ENCODE results near the gene CDCA4. TPM values are rescaled to one million over a fixed set of nuclear protein-coding genes. Genes with fewer than 3 reads are reported as not detected.

CDCA4 gene
- total and polyA plus RNA-seq, 10 of the 15 experiments (the other 5 are each of a cell fraction or from before 2014, with no cell fraction given) = 10.4 to 64.0 (median 52.1) TPM

DNA sequence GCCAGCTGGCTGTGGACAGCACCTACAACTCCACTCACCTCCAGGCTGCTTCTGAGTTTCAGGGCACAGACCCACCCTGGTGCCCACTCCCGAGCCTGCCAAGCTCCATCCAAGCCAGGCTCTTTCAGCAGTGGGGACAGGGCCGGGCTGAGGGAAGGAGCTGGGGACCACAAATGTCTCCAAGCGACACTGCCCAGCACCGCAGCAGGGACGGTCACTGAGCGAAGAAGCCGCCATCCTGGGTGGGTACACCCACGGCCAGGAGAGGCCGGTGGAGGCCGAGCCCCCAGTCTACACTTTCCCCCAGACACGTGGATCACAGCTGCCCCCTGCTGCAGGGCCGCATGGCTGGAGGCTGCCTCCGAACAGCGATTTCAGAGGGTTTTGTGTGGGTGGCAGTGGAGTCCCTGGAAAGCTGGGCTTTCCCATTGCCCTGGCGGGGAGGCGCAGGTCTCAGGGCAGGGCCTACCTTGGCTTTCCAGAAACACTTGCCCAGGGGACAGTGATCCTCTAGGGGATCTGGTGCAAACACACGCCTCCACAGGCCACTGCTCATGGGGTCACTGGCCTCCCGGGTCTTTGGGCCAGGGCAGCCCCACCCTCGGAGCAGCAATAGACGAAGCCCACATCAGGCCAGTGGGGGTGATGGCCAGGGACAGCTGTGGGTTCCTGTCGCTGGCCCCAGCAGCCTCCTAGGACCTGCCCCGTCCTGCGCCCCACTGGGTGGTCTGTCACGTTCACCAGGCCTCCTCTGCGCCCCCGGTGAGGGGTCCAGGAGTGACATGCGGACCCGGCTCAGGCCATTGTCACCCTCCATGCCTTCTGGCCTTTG, 45.6 kb upstream of the CDCA4 start:
- ATAC-seq (peak; percentile 1), FAIRE-seq (no peak), DNase-seq (ENCODE audit: low read depth, low spot score) (no peak)
- CTCF ChIA-PET = interaction anchor here (0.7 to 11.9 kb wide), 9 partner anchors 8 to 91 kb away, joined by 3 to 114 read pairs (median 6); partner anchors contain the start of gene CDCA4
- peak overlapping the region; percentile 84 for H3K9ac ChIP-seq (ENCODE audit: control insufficient read depth, insufficient read depth, low read length)
- 24% methylated on average over 28 of the region's 28 CpGs for WGBS (ENCODE audit: insufficient coverage, insufficient replicate concordance, low lambda C conversion rate, missing lambda C conversion rate)
- intact Hi-C loops (cut with micrococcal nuclease; ENCODE audit: unreplicated experiment) = loop anchor here (5.0 to 10.0 kb wide), 2 partner anchors 44 to 418 kb away; partner anchors contain the start of genes CDCA4 and CRIP1
- peak overlapping the region; percentile 59 for H3K4me3 ChIP-seq
- H2AFZ ChIP-seq (ENCODE audit: control insufficient read depth, low read depth, low read length) = peak overlapping the region; percentile 45
- SMC1A ChIA-PET (ENCODE audit: uncharacterized antibody, unreplicated experiment) = interaction anchor here (1.0 to 7.8 kb wide), 8 partner anchors 7 to 41 kb away, joined by 3 to 47 read pairs (median 4); no protein-coding TSS in a partner anchor
- in situ Hi-C loops (cut with MboI) = no loop called here
- H3K4me1 ChIP-seq (ENCODE audit: control insufficient read depth, insufficient read depth, low read length) = peaks cover 67% of the 10 kb centered on the region
- H3K36me3 ChIP-seq (ENCODE audit: control insufficient read depth in 2 of 2, insufficient read depth in 2 of 2, low read length in 1 of 2) = no peaks in the 10 kb centered on the region
- peak overlapping the region; percentile 93 for H3K27ac ChIP-seq (ENCODE audit: control insufficient read depth, insufficient read depth)
- peaks cover 58% of the 10 kb centered on the region for H3K79me2 ChIP-seq (ENCODE audit: control insufficient read depth, insufficient read depth, low read length)
- no TSS peak for BruUV-seq (replicated peaks)
- RAD21 ChIA-PET (ENCODE audit: unreplicated experiment) = interaction anchor here (0.7 to 5.3 kb wide), 10 partner anchors 9 to 81 kb away, joined by 3 to 27 read pairs (median 7); partner anchors contain the start of genes CDCA4 and CLBA1
- H3K4me2 ChIP-seq (ENCODE audit: control insufficient read depth, insufficient read depth) = peak overlapping the region; percentile 98
- POLR2A ChIA-PET = interaction anchor here (0.5 to 3.1 kb wide), 10 partner anchors 9 to 66 kb away, joined by 3 to 23 read pairs (median 5); partner anchors contain the start of gene CDCA4
- H4K20me1 ChIP-seq (ENCODE audit: control insufficient read depth, insufficient read depth) = no peaks in the 10 kb centered on the region
- H3K27me3 ChIP-seq (replicated peaks in 1 of 2; ENCODE audit: control insufficient read depth in 2 of 2, insufficient read depth in 2 of 2, low read length in 1 of 2) = no peaks in the 10 kb centered on the region
- H3K9me3 ChIP-seq (replicated peaks; ENCODE audit: control insufficient read depth, insufficient read depth, low read length) = no peaks in the 10 kb centered on the region
- TF ChIP-seq TCF12 (IDR thresholded peaks at IDR 0.05; ENCODE audit: low read depth, low read length) (no peak; the same call in 1 of the 2 replicates), SMAD1 (IDR thresholded peaks at IDR 0.05; ENCODE audit: low read depth, partially characterized antibody) (no peak), SPI1 (IDR thresholded peaks at IDR 0.05; ENCODE audit: borderline replicate concordance, insufficient read depth, low read depth, low read length) (no peak), IKZF1 (conservative IDR thresholded peaks at IDR 0.05) (peak; percentile 73; the same call in 1 of the 2 replicates), JUND (IDR thresholded peaks at IDR 0.05; ENCODE audit: low read depth, low read length) (no peak)
- TF ChIP-seq, protein P1, sequence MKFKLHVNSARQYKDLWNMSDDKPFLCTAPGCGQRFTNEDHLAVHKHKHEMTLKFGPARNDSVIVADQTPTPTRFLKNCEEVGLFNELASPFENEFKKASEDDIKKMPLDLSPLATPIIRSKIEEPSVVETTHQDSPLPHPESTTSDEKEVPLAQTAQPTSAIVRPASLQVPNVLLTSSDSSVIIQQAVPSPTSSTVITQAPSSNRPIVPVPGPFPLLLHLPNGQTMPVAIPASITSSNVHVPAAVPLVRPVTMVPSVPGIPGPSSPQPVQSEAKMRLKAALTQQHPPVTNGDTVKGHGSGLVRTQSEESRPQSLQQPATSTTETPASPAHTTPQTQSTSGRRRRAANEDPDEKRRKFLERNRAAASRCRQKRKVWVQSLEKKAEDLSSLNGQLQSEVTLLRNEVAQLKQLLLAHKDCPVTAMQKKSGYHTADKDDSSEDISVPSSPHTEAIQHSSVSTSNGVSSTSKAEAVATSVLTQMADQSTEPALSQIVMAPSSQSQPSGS (IDR thresholded peaks at IDR 0.05; ENCODE audit: low read length) = no peak
- TF ChIP-seq, protein P2, sequence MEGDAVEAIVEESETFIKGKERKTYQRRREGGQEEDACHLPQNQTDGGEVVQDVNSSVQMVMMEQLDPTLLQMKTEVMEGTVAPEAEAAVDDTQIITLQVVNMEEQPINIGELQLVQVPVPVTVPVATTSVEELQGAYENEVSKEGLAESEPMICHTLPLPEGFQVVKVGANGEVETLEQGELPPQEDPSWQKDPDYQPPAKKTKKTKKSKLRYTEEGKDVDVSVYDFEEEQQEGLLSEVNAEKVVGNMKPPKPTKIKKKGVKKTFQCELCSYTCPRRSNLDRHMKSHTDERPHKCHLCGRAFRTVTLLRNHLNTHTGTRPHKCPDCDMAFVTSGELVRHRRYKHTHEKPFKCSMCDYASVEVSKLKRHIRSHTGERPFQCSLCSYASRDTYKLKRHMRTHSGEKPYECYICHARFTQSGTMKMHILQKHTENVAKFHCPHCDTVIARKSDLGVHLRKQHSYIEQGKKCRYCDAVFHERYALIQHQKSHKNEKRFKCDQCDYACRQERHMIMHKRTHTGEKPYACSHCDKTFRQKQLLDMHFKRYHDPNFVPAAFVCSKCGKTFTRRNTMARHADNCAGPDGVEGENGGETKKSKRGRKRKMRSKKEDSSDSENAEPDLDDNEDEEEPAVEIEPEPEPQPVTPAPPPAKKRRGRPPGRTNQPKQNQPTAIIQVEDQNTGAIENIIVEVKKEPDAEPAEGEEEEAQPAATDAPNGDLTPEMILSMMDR (IDR thresholded peaks at IDR 0.05 in 2 of 3, conservative IDR thresholded peaks at IDR 0.05 in 1 of 3; ENCODE audit: control insufficient read depth in 2 of 3, extremely low read depth in 1 of 3, insufficient read depth in 1 of 3, low read depth in 3 of 3, low read length in 3 of 3) = peak; percentile 12 to 40 (median 13); a peak in 2 of 6 replicates
- TF ChIP-seq, protein P3, sequence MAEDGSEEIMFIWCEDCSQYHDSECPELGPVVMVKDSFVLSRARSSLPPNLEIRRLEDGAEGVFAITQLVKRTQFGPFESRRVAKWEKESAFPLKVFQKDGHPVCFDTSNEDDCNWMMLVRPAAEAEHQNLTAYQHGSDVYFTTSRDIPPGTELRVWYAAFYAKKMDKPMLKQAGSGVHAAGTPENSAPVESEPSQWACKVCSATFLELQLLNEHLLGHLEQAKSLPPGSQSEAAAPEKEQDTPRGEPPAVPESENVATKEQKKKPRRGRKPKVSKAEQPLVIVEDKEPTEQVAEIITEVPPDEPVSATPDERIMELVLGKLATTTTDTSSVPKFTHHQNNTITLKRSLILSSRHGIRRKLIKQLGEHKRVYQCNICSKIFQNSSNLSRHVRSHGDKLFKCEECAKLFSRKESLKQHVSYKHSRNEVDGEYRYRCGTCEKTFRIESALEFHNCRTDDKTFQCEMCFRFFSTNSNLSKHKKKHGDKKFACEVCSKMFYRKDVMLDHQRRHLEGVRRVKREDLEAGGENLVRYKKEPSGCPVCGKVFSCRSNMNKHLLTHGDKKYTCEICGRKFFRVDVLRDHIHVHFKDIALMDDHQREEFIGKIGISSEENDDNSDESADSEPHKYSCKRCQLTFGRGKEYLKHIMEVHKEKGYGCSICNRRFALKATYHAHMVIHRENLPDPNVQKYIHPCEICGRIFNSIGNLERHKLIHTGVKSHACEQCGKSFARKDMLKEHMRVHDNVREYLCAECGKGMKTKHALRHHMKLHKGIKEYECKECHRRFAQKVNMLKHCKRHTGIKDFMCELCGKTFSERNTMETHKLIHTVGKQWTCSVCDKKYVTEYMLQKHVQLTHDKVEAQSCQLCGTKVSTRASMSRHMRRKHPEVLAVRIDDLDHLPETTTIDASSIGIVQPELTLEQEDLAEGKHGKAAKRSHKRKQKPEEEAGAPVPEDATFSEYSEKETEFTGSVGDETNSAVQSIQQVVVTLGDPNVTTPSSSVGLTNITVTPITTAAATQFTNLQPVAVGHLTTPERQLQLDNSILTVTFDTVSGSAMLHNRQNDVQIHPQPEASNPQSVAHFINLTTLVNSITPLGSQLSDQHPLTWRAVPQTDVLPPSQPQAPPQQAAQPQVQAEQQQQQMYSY (CRISPR knock-in tag; IDR thresholded peaks at IDR 0.05) = no peak
- TF ChIP-seq, protein P4, sequence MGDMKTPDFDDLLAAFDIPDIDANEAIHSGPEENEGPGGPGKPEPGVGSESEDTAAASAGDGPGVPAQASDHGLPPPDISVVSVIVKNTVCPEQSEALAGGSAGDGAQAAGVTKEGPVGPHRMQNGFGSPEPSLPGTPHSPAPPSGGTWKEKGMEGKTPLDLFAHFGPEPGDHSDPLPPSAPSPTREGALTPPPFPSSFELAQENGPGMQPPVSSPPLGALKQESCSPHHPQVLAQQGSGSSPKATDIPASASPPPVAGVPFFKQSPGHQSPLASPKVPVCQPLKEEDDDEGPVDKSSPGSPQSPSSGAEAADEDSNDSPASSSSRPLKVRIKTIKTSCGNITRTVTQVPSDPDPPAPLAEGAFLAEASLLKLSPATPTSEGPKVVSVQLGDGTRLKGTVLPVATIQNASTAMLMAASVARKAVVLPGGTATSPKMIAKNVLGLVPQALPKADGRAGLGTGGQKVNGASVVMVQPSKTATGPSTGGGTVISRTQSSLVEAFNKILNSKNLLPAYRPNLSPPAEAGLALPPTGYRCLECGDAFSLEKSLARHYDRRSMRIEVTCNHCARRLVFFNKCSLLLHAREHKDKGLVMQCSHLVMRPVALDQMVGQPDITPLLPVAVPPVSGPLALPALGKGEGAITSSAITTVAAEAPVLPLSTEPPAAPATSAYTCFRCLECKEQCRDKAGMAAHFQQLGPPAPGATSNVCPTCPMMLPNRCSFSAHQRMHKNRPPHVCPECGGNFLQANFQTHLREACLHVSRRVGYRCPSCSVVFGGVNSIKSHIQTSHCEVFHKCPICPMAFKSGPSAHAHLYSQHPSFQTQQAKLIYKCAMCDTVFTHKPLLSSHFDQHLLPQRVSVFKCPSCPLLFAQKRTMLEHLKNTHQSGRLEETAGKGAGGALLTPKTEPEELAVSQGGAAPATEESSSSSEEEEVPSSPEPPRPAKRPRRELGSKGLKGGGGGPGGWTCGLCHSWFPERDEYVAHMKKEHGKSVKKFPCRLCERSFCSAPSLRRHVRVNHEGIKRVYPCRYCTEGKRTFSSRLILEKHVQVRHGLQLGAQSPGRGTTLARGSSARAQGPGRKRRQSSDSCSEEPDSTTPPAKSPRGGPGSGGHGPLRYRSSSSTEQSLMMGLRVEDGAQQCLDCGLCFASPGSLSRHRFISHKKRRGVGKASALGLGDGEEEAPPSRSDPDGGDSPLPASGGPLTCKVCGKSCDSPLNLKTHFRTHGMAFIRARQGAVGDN (IDR thresholded peaks at IDR 0.05) = peak; percentile 72; the same call in 1 of the 2 replicates

All from GM12878 (cell line).